H1 (cell line): ENCODE results near the gene XPNPEP2. TPM values are rescaled to one million over a fixed set of nuclear protein-coding genes. Genes with fewer than 3 reads are reported as not detected.

Experiments used
- CTCF ChIA-PET: fragments of 300-600 bp; sonication (Branson Sonifier 250); formaldehyde crosslinking; loops from one replicate; lab custom pipeline; 2021; ENCODE audit not compliant: partially characterized antibody; lab: Charles Lee
- POLR2A ChIA-PET: fragments of 300-600 bp; sonication (Branson Sonifier 250); formaldehyde crosslinking; loops from one replicate; lab custom pipeline; 2021; ENCODE audit warnings: inconsistent platforms; ENCODE audit not compliant: partially characterized antibody; lab: Charles Lee
- DNase-seq, 2 experiments: peaks; one replicate each; pipeline versions ENCODE4 v3.0.0 to v3.0.0-alpha.2; 2010 to 2022; ENCODE audit warnings: low spot score in 2 of 2, low read depth in 1 of 2, mixed read lengths in 1 of 2
- FAIRE-seq: peaks from 2 replicates; lab custom pipeline; 2011; peaks lifted over from hg19 to GRCh38; lab: Jason Lieb, UNC
- H2AFZ ChIP-seq: 2 replicates; pipeline ENCODE4 v1.8.1; 2012; ENCODE audit warnings: low read length, inconsistent platforms
- H2AK5ac ChIP-seq: 2 replicates; pipeline ENCODE4 v1.6.1; 2013; ENCODE audit warnings: low read depth, low read length
- H2BK120ac ChIP-seq: replicated peaks from 2 replicates; pipeline ENCODE3; 2013; ENCODE audit warnings: low read depth, low read length, inconsistent platforms
- H2BK12ac ChIP-seq: 2 replicates; pipeline ENCODE4 v1.6.1; 2013; ENCODE audit warnings: low read depth, low read length
- H2BK15ac ChIP-seq: 2 replicates; pipeline ENCODE4 v1.6.1; 2013; ENCODE audit warnings: low read length
- H2BK20ac ChIP-seq: 2 replicates; pipeline ENCODE4 v1.6.1; 2013; ENCODE audit warnings: low read length
- H2BK5ac ChIP-seq: 2 replicates; pipeline ENCODE4 v1.6.1; 2013; ENCODE audit warnings: low read depth, low read length
- H3K14ac ChIP-seq: 2 replicates; pipeline ENCODE4 v1.6.1; 2013; ENCODE audit warnings: inconsistent platforms; ENCODE audit not compliant: insufficient read length
- H3K18ac ChIP-seq: 2 replicates; pipeline ENCODE4 v1.6.1; 2013; ENCODE audit warnings: low read length; ENCODE audit errors: extremely low read depth
- H3K23ac ChIP-seq: 2 replicates; pipeline ENCODE4 v1.6.1; 2013; ENCODE audit warnings: inconsistent platforms; ENCODE audit not compliant: insufficient read length
- H3K23me2 ChIP-seq: 2 replicates; pipeline ENCODE4 v1.6.1; 2013; ENCODE audit warnings: low read depth, low read length
- H3K27ac ChIP-seq: 2 replicates; pipeline ENCODE4 v1.6.1; 2011; ENCODE audit warnings: low read depth, low read length, inconsistent platforms
- H3K27me3 ChIP-seq, 4 experiments: replicated peaks in 1 of 4; 1 replicate in 1 of 4; 2 replicates in 3 of 4; pipeline versions ENCODE4 v1.6.1 to v1.8.1; 2011 to 2013; ENCODE audit warnings: low read length in 3 of 4, mild to moderate bottlenecking in 3 of 4, inconsistent platforms in 2 of 4, mixed read lengths in 2 of 4, moderate library complexity in 1 of 4; ENCODE audit not compliant: control insufficient read depth in 3 of 4, insufficient read depth in 3 of 4; ENCODE audit errors: extremely low read depth in 1 of 4
- H3K36me3 ChIP-seq, 4 experiments: 2 replicates each; pipeline versions ENCODE4 v1.6.1 to v1.8.1; 2011 to 2013; ENCODE audit warnings: mild to moderate bottlenecking in 4 of 4, low read length in 3 of 4, moderate library complexity in 2 of 4, control low read depth in 1 of 4, inconsistent platforms in 1 of 4; ENCODE audit not compliant: insufficient read depth in 4 of 4, control insufficient read depth in 2 of 4
- H3K4ac ChIP-seq: replicated peaks from 2 replicates; pipeline ENCODE3; 2013; ENCODE audit warnings: low read length, low read depth, mixed read lengths, inconsistent platforms; ENCODE audit not compliant: insufficient read length
- H3K4me1 ChIP-seq, 4 experiments: replicated peaks in 1 of 4; 1 replicate in 1 of 4; 2 replicates in 3 of 4; pipeline versions ENCODE4 v1.6.1 to v1.8.1; 2011 to 2013; ENCODE audit warnings: low read length in 3 of 4, inconsistent platforms in 2 of 4, mixed read lengths in 1 of 4; ENCODE audit not compliant: insufficient read depth in 4 of 4, control insufficient read depth in 3 of 4
- H3K4me2 ChIP-seq, 2 experiments: 2 replicates each; pipeline versions ENCODE4 v1.6.1 to v1.8.1; 2011 to 2013; ENCODE audit warnings: low read depth in 2 of 2, low read length in 2 of 2, control low read depth in 1 of 2, inconsistent platforms in 1 of 2, mild to moderate bottlenecking in 1 of 2; ENCODE audit not compliant: insufficient read depth in 1 of 2
- H3K4me3 ChIP-seq, 4 experiments: fragments of 200-600, 300-600 bp in 1 of 4; sonication (generic), shearing (Covaris generic), sonication (Bioruptor Twin) in 1 of 4; 2 replicates each; pipeline versions ENCODE4 v1.5.1 to v1.8.1; 2011 to 2016; ENCODE audit warnings: low read length in 4 of 4, low read depth in 3 of 4, control low read depth in 2 of 4, inconsistent platforms in 2 of 4, mild to moderate bottlenecking in 2 of 4, mixed read lengths in 1 of 4, moderate library complexity in 1 of 4; ENCODE audit not compliant: insufficient read depth in 2 of 4; ENCODE audit errors: extremely low read depth in 1 of 4
- H3K56ac ChIP-seq: replicated peaks from 2 replicates; pipeline ENCODE3; 2013; ENCODE audit warnings: low read depth, mild to moderate bottlenecking, mixed read lengths, low read length, inconsistent platforms; ENCODE audit not compliant: insufficient read length
- H3K79me1 ChIP-seq: 2 replicates; pipeline ENCODE4 v1.6.1; 2013; ENCODE audit warnings: low read depth, low read length, control low read depth
- H3K79me2 ChIP-seq, 2 experiments: 2 replicates each; pipeline versions ENCODE4 v1.6.1 to v1.8.1; 2012 to 2013; ENCODE audit warnings: low read length in 2 of 2, mild to moderate bottlenecking in 2 of 2, inconsistent platforms in 1 of 2; ENCODE audit not compliant: insufficient read depth in 2 of 2, control insufficient read depth in 1 of 2
- H3K9ac ChIP-seq, 4 experiments: replicated peaks in 1 of 4; 1 replicate in 1 of 4; 2 replicates in 3 of 4; pipeline versions ENCODE4 v1.6.1 to v1.8.1; 2011 to 2013; ENCODE audit warnings: low read depth in 3 of 4, low read length in 3 of 4, control low read depth in 2 of 4, mild to moderate bottlenecking in 2 of 4, moderate library complexity in 2 of 4, inconsistent platforms in 1 of 4; ENCODE audit errors: extremely low read depth in 1 of 4
- H3K9me3 ChIP-seq, 2 experiments: 2 replicates each; pipeline versions ENCODE4 v1.6.1 to v1.8.1; 2012 to 2013; ENCODE audit warnings: mild to moderate bottlenecking in 2 of 2, moderate library complexity in 2 of 2, control low read depth in 1 of 2, inconsistent platforms in 1 of 2, low read depth in 1 of 2, low read length in 1 of 2, mixed read lengths in 1 of 2; ENCODE audit not compliant: insufficient read depth in 2 of 2
- H4K20me1 ChIP-seq, 2 experiments: replicated peaks in 1 of 2; 2 replicates each; pipeline versions ENCODE3 to v1.8.1; 2011 to 2013; ENCODE audit warnings: inconsistent platforms in 2 of 2, low read length in 2 of 2, mild to moderate bottlenecking in 1 of 2; ENCODE audit not compliant: insufficient read depth in 2 of 2, control insufficient read depth in 1 of 2
- H4K5ac ChIP-seq: 2 replicates; pipeline ENCODE4 v1.6.1; 2013; ENCODE audit warnings: low read length, low read depth, mixed read lengths, inconsistent platforms; ENCODE audit not compliant: insufficient read length
- H4K8ac ChIP-seq: 2 replicates; pipeline ENCODE4 v1.8.0; 2013; ENCODE audit warnings: mild to moderate bottlenecking, moderate library complexity, low read length, inconsistent platforms; ENCODE audit not compliant: insufficient read depth; ENCODE audit errors: extremely low read depth
- H4K91ac ChIP-seq: replicated peaks from 2 replicates; pipeline ENCODE3; 2013; ENCODE audit warnings: low read length, mixed read lengths, inconsistent platforms; ENCODE audit not compliant: insufficient read length
- BACH1 ChIP-seq: IDR thresholded peaks from 2 replicates; pipeline ENCODE4 v1.6.1; 2012; ENCODE audit warnings: low read length, improper control_type of control experiment
- WGBS, 2 experiments: shearing (Covaris generic) in 1 of 2; methylation state at CpG; one replicate each; pipeline versions ENCODE4 v1.1.6 to v1.1.7; 2013 to 2015; ENCODE audit warnings: low lambda C conversion rate in 2 of 2, mixed read lengths in 2 of 2, inconsistent platforms in 1 of 2, low coverage in 1 of 2, missing lambda C conversion rate in 1 of 2; ENCODE audit not compliant: insufficient replicate concordance in 2 of 2, insufficient coverage in 1 of 2, insufficient read length in 1 of 2; ENCODE audit errors: extremely low coverage in 1 of 2, missing lambda C conversion rate in 1 of 2; 5-methylcytosine and 5-hydroxymethylcytosine counted together
- polyA plus RNA-seq, 7 experiments: library from polyadenylated mRNA; depleted of rRNA in 3 of 7; stranded (reverse) in 5 of 7; unstranded in 2 of 7; fragments of >200 nt in 5 of 7; fragments of 200-250 nt in 2 of 7; gene quantifications; 1 replicate in 5 of 7; 2 replicates in 1 of 7; 4 replicates in 1 of 7; pipeline versions ENCODE4 v1.2.1 to v1.2.3, GENCODE V29; 2011 to 2013; ENCODE audit warnings: missing spikeins in 2 of 7, mixed read lengths in 2 of 7
- total RNA-seq: library from RNA; stranded (reverse); fragmentation: NEBNext Ultra II Directional; extraction: Animal tissue kit (Norgen Biotek cat#: 25700); gene quantifications from 2 replicates; pipeline ENCODE4 v1.2.1, GENCODE V29; 2021

Gene XPNPEP2
- total and polyA plus RNA-seq, 2 of the 8 experiments (the other 6 are each of a cell fraction or from before 2014, with no cell fraction given) = 0.27 TPM; not detected in 1

- Histone ChIP-seq H2BK5ac (no peak overlapping the region), H3K79me2 (no peaks in the 10 kb centered on the region), H2AFZ (no peak overlapping the region), H3K56ac (no peak overlapping the region), H3K9me3 (no peaks in the 10 kb centered on the region), H3K18ac (no peak overlapping the region), H4K20me1 (no peaks in the 10 kb centered on the region), H3K4me3 (no peak overlapping the region), H3K9ac (no peak overlapping the region), H3K23ac (no peak overlapping the region), H2BK20ac (no peak overlapping the region), H3K23me2 (no peaks in the 10 kb centered on the region), H3K27ac (no peak overlapping the region), H2BK15ac (no peak overlapping the region), H3K4me2 (no peak overlapping the region), H3K14ac (no peak overlapping the region), H4K5ac (no peak overlapping the region), H3K4ac (no peak overlapping the region), H4K8ac (no peak overlapping the region), H2AK5ac (no peak overlapping the region), H3K27me3 (no peaks in the 10 kb centered on the region), H2BK120ac (no peak overlapping the region), H3K4me1 (no peaks in the 10 kb centered on the region), H2BK12ac (no peak overlapping the region), H3K36me3 (peaks cover 0 to 4% (median 2%) of the 10 kb centered on the region in 4 experiments; a peak in 2 of 8 replicates), H3K79me1 (no peaks in the 10 kb centered on the region), H4K91ac (no peak overlapping the region)
- CTCF ChIA-PET = interaction anchor here (0.7 to 1.3 kb wide), 4 partner anchors 18 to 191 kb away, joined by 3 read pairs; no protein-coding TSS in a partner anchor
- DNase-seq (no peak), FAIRE-seq (no peak)
- POLR2A ChIA-PET = no interaction called here
- 92% methylated on average over 1 of the region's 1 CpG; no CpG with 5 or more reads in 1 of the 2 experiments for WGBS, 2 experiments
- no peak for TF ChIP-seq BACH1
These were observed 56.8 kb downstream of the XPNPEP2 start for GRCh38 chrX:129795584-129795983.
